K562 (cell line): ENCODE measurements around the gene AFF2. TPM values are rescaled to one million over a fixed set of nuclear protein-coding genes. Genes with fewer than 3 reads are reported as not detected.

ENCODE experiments used
- ATAC-seq: fragments of 200-7000 bp; cut with Tn5 transposase; 3 replicates; pipeline ENCODE4 v1.9.1; 2020; ENCODE audit warnings: moderate library complexity
- BruUV-seq: library from RNA; stranded (reverse); fragments of 400-500 nt; replicated peaks from 2 replicates; lab custom pipeline; 2021; lab: Mats Ljungman, UMichigan
- CTCF ChIA-PET: fragments of 300-600 bp; formaldehyde crosslinking; extraction: SDS; loops from one replicate; lab custom pipeline; 2021; ENCODE audit warnings: low intra/inter-chr PET ratio; lab: Yijun Ruan, JAX
- POLR2A ChIA-PET: fragments of 300-600, 350-650 bp; sonication (Branson Sonifier 250); formaldehyde crosslinking; extraction: SDS; loops from one replicate; lab custom pipeline; 2021; ENCODE audit warnings: antibody characterized with exemption, inconsistent platforms; lab: Yijun Ruan, JAX
- DNase-seq, 4 experiments: peaks; one replicate each; pipeline versions ENCODE4 v3.0.0 to v3.0.0-alpha.2; 2011 to 2018; ENCODE audit warnings: low spot score in 3 of 4, mixed read lengths in 3 of 4; ENCODE audit errors: extremely low read depth in 1 of 4
- FAIRE-seq: peaks from 2 replicates; lab custom pipeline; 2011; peaks lifted over from hg19 to GRCh38; lab: Jason Lieb, UNC
- H2AFZ ChIP-seq: 2 replicates; pipeline ENCODE4 v1.6.0; 2011; ENCODE audit warnings: low read depth, low read length, control low read depth, inconsistent platforms
- H3K27ac ChIP-seq: fragments of 200-600 bp; 3 replicates; pipeline ENCODE4 v1.8.0; 2011; ENCODE audit warnings: low read depth, mild to moderate bottlenecking, control low read depth, inconsistent platforms, low read length, moderate library complexity, mixed read lengths; ENCODE audit errors: extremely low read depth
- H3K27me3 ChIP-seq, 2 experiments: fragments of 300-600 bp in 1 of 2; 2 replicates in 1 of 2; 3 replicates in 1 of 2; pipeline versions ENCODE4 v1.6.0 to v1.8.0; 2011; ENCODE audit warnings: inconsistent platforms in 2 of 2, low read length in 2 of 2, mild to moderate bottlenecking in 1 of 2, mixed read lengths in 1 of 2, moderate library complexity in 1 of 2; ENCODE audit not compliant: control insufficient read depth in 2 of 2, insufficient read depth in 2 of 2
- H3K36me3 ChIP-seq: fragments of 300-600 bp; 3 replicates; pipeline ENCODE4 v1.8.0; 2011; ENCODE audit warnings: mild to moderate bottlenecking, low read length, inconsistent platforms; ENCODE audit not compliant: control insufficient read depth, insufficient read depth
- H3K4me1 ChIP-seq, 2 experiments: fragments of 200-600 bp in 1 of 2; replicated peaks in 1 of 2; 2 replicates in 1 of 2; 3 replicates in 1 of 2; pipeline versions ENCODE4 v1.5.1 to v1.8.0; 2011; ENCODE audit warnings: inconsistent platforms in 2 of 2, low read length in 2 of 2, mild to moderate bottlenecking in 1 of 2, mixed read lengths in 1 of 2, moderate library complexity in 1 of 2; ENCODE audit not compliant: control insufficient read depth in 2 of 2, insufficient read depth in 2 of 2
- H3K4me2 ChIP-seq: 2 replicates; pipeline ENCODE4 v1.6.1; 2011; ENCODE audit warnings: low read length, control low read depth, inconsistent platforms, mixed read lengths; ENCODE audit not compliant: insufficient read depth
- H3K4me3 ChIP-seq: fragments of 200-600 bp; sonication (generic), shearing (Covaris generic); 2 replicates; pipeline ENCODE4 v1.5.1; 2016; ENCODE audit warnings: control low read depth, inconsistent platforms
- H3K79me2 ChIP-seq: fragments of 200-600 bp; 3 replicates; pipeline ENCODE4 v1.8.0; 2011; ENCODE audit warnings: low read length, inconsistent platforms; ENCODE audit not compliant: control insufficient read depth, insufficient read depth
- H3K9ac ChIP-seq, 2 experiments: 2 replicates each; pipeline versions ENCODE4 v1.6.0 to v1.6.1; 2011; ENCODE audit warnings: low read depth in 2 of 2, low read length in 2 of 2, control low read depth in 1 of 2, inconsistent platforms in 1 of 2, mild to moderate bottlenecking in 1 of 2, mixed read lengths in 1 of 2; ENCODE audit not compliant: insufficient read depth in 1 of 2
- H3K9me1 ChIP-seq: one replicate; pipeline ENCODE4 v1.6.0; 2011; ENCODE audit warnings: inconsistent platforms, mild to moderate bottlenecking, low read length, moderate library complexity; ENCODE audit not compliant: control insufficient read depth, insufficient read depth
- H3K9me3 ChIP-seq: replicated peaks from 2 replicates; pipeline ENCODE4 v1.5.1; 2011; ENCODE audit warnings: low read depth, low read length, inconsistent platforms; ENCODE audit not compliant: control insufficient read depth, insufficient read depth
- H4K20me1 ChIP-seq: replicated peaks from 2 replicates; pipeline ENCODE4 v1.6.1; 2011; ENCODE audit warnings: low read length, inconsistent platforms, mixed read lengths; ENCODE audit not compliant: control insufficient read depth, insufficient read depth
- L3MBTL2 ChIP-seq: fragments of 450-650 bp; IDR thresholded peaks from 2 replicates; pipeline ENCODE4 v1.6.1; 2016; ENCODE audit warnings: mild to moderate bottlenecking, moderate library complexity
- MIER1 ChIP-seq: fragments of 450-650 bp; IDR thresholded peaks from 2 replicates; pipeline ENCODE4 v1.6.1; 2016; ENCODE audit warnings: antibody characterized with exemption, mild to moderate bottlenecking, low read depth
- PML ChIP-seq: IDR thresholded peaks from 2 replicates; pipeline ENCODE4 v1.6.1; 2012; ENCODE audit warnings: low read length, inconsistent platforms
- SOX6 ChIP-seq: fragments of 450-650 bp; IDR thresholded peaks from 2 replicates; pipeline ENCODE4 v1.6.1; 2014; ENCODE audit warnings: mild to moderate bottlenecking
- STAG1 ChIP-seq: sonication (generic); formaldehyde crosslinking; IDR thresholded peaks from 2 replicates; pipeline ENCODE4 v1.5.0; 2020; ENCODE audit warnings: missing genetic modification reagents, borderline replicate concordance
- TEAD4 ChIP-seq, 2 experiments: sonication (generic) in 1 of 2; formaldehyde crosslinking in 1 of 2; IDR thresholded peaks; 2 replicates each; pipeline versions ENCODE4 v1.6.1 to v1.8.0; 2012 to 2022; ENCODE audit warnings: borderline replicate concordance in 1 of 2, inconsistent platforms in 1 of 2, low read length in 1 of 2, mild to moderate bottlenecking in 1 of 2, missing genetic modification reagents in 1 of 2
- ZSCAN29 ChIP-seq: fragments of 450-650 bp; IDR thresholded peaks from 2 replicates; pipeline ENCODE4 v1.6.1; 2017
- WGBS: fragments of 100-300 bp; shearing (Covaris generic); methylation state at CpG from one replicate; pipeline ENCODE4 v1.1.6; 2016; ENCODE audit warnings: low coverage, mixed read lengths; ENCODE audit not compliant: insufficient coverage; ENCODE audit errors: missing lambda C conversion rate; 5-methylcytosine and 5-hydroxymethylcytosine counted together
- in situ Hi-C: fragments of 300-500 bp; cut with MboI; formaldehyde crosslinking; loops from 4 replicates; pipeline ENCODE4 v1.15.0; 2018; ENCODE audit warnings: inconsistent platforms, mixed read lengths
- intact Hi-C: fragments of 100-400 bp; cut with micrococcal nuclease; formaldehyde crosslinking; loops from 2 replicates; pipeline ENCODE4 v1.14.2; 2022
- polyA plus RNA-seq, 8 experiments: library from polyadenylated mRNA; depleted of rRNA in 4 of 8; stranded (reverse) in 5 of 8; unstranded in 3 of 8; fragments of >200 nt; fragmentation: Nextera tagmentation in 2 of 8; fragmentation: Illumina TruSeq in 1 of 8; extraction: Ambion mirVana in 2 of 8; extraction: Trizol in 1 of 8; gene quantifications; 2 replicates each; pipeline versions ENCODE4 v1.2.1 to v1.2.3, GENCODE V29; 2011 to 2014; ENCODE audit warnings: inconsistent platforms in 1 of 8, missing spikeins in 1 of 8
- total RNA-seq, 7 experiments: library from RNA; depleted of rRNA in 6 of 7; stranded (reverse); fragments of >200 nt in 6 of 7; fragmentation: Illumina TruSeq in 2 of 7; extraction: Trizol in 2 of 7; gene quantifications; 2 replicates each; pipeline versions ENCODE4 v1.2.1 to v1.2.3, GENCODE V29; 2011 to 2021; ENCODE audit warnings: low replicate concordance in 1 of 7
- TF ChIP-seq, protein P1 (sequence below), 2 experiments: fragments of 450-650 bp; formaldehyde crosslinking in 1 of 2; IDR thresholded peaks; 2 replicates each; pipeline versions ENCODE4 v1.4.0 to v1.6.1; 2014 to 2020; ENCODE audit warnings: mild to moderate bottlenecking in 2 of 2, borderline replicate concordance in 1 of 2, low read depth in 1 of 2

AFF2 gene
- total and polyA plus RNA-seq, 9 of the 15 experiments (the other 6 are each of a cell fraction or from before 2014, with no cell fraction given) = 0.01 to 0.20 (median 0.07) TPM

DNA sequence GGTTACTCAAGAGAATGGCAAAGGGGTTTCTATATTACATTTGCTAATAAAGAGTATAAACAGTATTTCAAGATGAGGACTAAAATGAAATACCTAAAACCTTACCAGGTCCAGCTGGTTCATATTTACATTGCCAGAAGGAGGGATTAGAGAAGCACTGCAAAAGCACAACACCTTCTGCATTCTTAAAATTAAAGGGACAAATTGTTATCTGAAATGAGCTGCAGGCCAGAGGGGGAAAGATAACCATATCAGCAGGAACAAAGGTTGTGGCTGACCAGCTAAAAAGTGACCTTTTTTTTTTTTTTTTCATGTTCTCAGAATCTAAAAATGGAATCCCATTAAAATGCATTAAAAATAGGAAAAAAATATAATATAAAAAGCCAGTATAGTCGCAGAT lies 39.7 kb downstream of the AFF2 start (continued):
- peak; percentile 77; the same call in 1 of the 2 replicates for TF ChIP-seq PML
- no peak for TF ChIP-seq ZSCAN29
- peak; percentile 80 for TF ChIP-seq SOX6
- no peak for TF ChIP-seq L3MBTL2
- no peak for TF ChIP-seq STAG1
- TF ChIP-seq TEAD4 (IDR thresholded peaks at IDR 0.05; ENCODE audit: low read length) = peak; percentile 94
- TF ChIP-seq TEAD4 (CRISPR knock-in tag; IDR thresholded peaks at IDR 0.05; ENCODE audit: borderline replicate concordance) = no peak

GRCh38 chrX:148540671-148541583 lies 40.5 kb downstream of the AFF2 start:
- H3K9me3 ChIP-seq = no peaks in the 10 kb centered on the region
- in situ Hi-C loops = no loop called here
- no peaks in the 10 kb centered on the region for H3K79me2 ChIP-seq
- ATAC-seq (no peak), DNase-seq (no peak), FAIRE-seq (no peak)
- TF ChIP-seq, protein P1, sequence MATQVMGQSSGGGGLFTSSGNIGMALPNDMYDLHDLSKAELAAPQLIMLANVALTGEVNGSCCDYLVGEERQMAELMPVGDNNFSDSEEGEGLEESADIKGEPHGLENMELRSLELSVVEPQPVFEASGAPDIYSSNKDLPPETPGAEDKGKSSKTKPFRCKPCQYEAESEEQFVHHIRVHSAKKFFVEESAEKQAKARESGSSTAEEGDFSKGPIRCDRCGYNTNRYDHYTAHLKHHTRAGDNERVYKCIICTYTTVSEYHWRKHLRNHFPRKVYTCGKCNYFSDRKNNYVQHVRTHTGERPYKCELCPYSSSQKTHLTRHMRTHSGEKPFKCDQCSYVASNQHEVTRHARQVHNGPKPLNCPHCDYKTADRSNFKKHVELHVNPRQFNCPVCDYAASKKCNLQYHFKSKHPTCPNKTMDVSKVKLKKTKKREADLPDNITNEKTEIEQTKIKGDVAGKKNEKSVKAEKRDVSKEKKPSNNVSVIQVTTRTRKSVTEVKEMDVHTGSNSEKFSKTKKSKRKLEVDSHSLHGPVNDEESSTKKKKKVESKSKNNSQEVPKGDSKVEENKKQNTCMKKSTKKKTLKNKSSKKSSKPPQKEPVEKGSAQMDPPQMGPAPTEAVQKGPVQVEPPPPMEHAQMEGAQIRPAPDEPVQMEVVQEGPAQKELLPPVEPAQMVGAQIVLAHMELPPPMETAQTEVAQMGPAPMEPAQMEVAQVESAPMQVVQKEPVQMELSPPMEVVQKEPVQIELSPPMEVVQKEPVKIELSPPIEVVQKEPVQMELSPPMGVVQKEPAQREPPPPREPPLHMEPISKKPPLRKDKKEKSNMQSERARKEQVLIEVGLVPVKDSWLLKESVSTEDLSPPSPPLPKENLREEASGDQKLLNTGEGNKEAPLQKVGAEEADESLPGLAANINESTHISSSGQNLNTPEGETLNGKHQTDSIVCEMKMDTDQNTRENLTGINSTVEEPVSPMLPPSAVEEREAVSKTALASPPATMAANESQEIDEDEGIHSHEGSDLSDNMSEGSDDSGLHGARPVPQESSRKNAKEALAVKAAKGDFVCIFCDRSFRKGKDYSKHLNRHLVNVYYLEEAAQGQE (IDR thresholded peaks at IDR 0.05; ENCODE audit: borderline replicate concordance) = 0 out of 2 replicates have a peak, but pooled peaks have one; percentile 6
- TF ChIP-seq, protein P1 (CRISPR knock-in tag; IDR thresholded peaks at IDR 0.05; ENCODE audit: low read depth) = no peak
- no peak for TF ChIP-seq MIER1
- no peak overlapping the region; a peak in 1 of 4 replicates for H3K9ac ChIP-seq
- H2AFZ ChIP-seq = no peak overlapping the region
- no peak overlapping the region for H3K27ac ChIP-seq
- WGBS = 27% methylated on average over 10 of the region's 10 CpGs
- BruUV-seq = no TSS peak
- intact Hi-C loops = no loop called here
- no peaks in the 10 kb centered on the region for H3K36me3 ChIP-seq
- no peaks in the 10 kb centered on the region for H3K9me1 ChIP-seq
- CTCF ChIA-PET = no interaction called here
- no peak overlapping the region for H3K4me3 ChIP-seq
- no peaks in the 10 kb centered on the region for H4K20me1 ChIP-seq
- H3K4me1 ChIP-seq = peaks cover 0 to 3% of the 10 kb centered on the region in 2 experiments; a peak in 3 of 5 replicates
- no peaks in the 10 kb centered on the region for H3K27me3 ChIP-seq
- no peak overlapping the region for H3K4me2 ChIP-seq
- POLR2A ChIA-PET = no interaction called here
